HG03103 (cell line): ENCODE results near the gene HNRNPUL2.
"Not testable (repeated sequence)": the region's sequence is repeated elsewhere in the genome, so short reads cannot be mapped to it uniquely, and the experiment has no call there.

Experiments used
- ATAC-seq: cut with Tn5 transposase; IDR thresholded peaks from one replicate; pipeline ENCODE4 v1.9.1; 2021; ENCODE audit warnings: low read depth; ENCODE audit not compliant: unreplicated experiment

Gene HNRNPUL2

DNA sequence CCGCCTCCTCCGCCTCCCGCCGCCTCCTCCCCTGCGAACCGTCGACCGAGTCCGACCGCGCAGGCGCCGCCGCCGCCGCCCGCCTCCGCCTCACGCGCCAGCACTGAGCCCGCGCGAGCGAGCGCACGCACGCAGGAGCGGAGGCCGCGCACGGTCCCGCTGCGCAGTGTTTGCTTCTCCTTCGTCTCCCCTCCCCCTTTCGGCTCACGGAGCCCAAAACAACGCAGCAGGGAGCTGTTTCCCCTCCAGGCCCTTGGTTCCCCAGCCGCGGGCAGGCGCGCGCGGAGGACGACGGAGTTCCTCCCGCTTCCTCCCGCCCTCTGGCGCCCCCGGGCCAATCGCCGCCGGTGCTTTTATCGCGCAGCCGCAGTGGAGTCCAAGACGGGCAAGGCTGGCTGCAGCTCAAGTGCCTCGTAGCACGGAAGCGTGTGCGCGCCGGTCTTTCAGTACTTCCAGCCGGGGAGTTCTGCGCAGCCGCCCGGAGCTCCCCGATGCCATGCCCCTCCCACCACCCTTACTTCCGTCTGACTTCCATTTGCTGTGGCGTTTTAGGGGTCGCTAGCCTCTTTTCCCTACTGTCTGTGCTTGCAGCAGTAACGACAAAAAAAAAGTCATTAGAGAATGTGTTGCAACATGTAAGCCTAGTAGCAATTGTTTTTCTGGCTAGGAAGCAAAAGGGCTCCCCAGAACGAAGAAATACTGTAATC lies at the start of gene HNRNPUL2:
HNRNPUL2 (minus strand) TSS at position 293 of the 707 bp plus-strand sequence. CDS start 301 bp downstream, outside the sequence.
- ATAC-seq, result peak; percentile 56

DNA sequence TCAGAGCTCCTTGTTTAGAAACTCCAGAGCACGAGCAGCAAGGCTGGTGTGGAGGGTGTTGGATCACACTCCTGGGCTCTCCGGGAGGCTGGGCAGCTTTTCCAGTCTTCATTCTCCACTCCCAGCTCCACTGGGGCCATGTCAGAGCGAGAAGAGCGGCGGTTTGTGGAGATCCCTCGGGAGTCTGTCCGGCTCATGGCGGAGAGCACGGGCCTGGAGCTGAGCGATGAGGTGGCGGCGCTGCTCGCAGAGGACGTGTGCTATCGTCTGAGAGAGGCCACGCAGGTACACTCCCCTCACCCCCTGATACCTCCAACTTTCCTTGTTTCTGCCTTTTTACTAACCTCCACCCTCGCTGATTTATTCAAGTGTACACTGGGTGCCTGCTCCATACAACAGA lies 48.4 kb upstream of the HNRNPUL2 start:
- ATAC-seq, result no peak

DNA sequence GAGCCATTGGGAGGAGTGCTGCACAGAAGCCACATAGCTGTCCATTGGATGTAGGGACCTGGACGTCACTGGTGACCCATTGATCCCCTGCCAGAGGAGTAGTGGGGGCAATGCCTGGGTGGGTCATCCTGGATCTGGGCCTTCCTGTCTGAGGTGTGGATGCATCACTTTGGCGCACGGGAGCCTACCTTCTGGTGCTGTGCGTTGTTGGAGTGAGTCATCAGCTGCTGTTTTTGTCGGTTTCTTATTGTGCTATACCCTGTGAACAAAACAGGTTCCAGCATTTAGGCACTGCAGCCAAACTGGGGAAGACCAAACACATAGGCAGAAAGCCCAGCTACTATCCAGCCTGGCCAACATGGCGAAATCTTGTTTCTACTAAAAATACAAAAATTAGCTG lies 47.1 kb upstream of the HNRNPUL2 start:
- no peak for ATAC-seq

DNA sequence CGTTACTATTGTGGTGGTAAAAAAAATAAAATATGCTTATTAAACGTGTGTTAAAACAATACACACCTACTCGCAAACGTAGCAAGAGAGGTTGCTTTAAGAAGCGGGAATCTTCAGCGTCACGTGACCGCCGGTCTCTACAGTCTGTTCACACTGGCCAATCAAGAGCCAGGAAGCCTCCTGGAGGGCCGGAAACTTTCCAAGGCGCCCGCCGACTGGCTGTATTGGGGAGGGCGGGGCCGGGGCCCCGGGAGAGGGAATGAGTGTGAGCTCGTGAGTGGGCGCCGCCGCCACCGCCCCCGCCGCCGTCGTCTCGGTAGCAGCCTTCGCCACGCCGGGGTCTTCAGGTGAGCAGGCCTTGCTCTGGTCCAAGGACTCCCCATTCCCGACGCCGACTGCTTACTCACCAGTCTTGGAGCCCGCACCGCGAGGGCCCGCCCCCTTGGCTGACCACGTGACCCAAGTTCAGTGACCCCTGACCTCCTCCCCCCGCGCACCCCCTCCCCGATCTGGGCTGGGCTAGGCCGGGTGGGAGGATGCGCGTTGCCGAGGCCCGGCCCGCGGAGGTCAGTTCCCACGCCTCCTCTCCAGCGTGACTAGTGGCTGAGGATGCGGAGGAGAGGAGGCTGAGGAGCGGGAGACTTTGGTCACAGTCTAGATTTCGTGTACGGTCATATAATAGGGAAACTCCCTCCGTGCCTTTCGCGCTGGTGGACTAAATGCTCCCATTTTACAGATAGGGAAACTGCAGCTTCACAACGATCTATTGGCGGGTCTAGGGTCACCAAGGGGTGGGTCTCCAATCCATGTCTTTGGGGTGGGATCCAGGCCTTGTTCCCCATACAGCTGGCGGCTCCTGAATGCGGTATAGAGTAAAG lies 44.1 kb upstream of the HNRNPUL2 start, which contains the start of gene TAF6L:
TAF6L (plus strand) TSS at position 253 of the 878 bp plus-strand sequence. CDS start 4,388 bp downstream, outside the sequence.
- ATAC-seq, result peak; percentile 58

DNA sequence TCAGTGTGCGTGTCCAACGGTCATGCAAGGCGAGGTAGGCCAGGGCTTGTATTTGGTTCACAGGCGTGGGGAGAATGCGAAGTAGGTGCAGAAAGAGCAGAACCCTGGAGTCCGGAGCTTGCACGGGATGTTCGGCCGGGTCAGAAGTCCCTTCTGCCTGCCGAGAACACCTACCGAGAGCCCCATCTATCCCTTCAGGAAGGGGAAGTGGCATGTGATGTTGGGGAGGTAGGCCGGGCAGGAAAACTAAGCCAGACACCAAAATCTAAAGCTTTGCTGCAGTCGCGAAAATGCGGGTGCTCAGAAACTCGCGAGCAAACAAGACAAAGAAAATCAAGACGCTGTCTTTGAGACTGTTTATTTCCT lies 43.5 kb upstream of the HNRNPUL2 start:
- peak; percentile 7 for ATAC-seq

DNA sequence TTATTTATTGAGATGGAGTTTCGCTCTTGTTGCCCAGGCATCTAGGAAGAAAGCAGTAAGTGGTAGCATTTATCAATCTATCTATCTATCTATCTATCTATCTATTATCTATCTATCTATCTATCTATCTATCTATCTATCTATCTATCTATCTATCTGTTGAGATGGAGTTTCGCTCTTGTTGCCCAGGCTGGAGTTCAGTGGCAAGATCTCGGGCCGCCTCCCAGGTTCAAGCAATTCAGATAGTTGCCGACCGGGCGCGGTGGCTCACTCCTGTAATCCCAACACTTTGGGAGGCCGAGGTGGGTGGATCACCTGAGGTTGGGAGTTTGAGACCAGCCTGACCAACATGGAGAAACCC lies 33.6 kb upstream of the HNRNPUL2 start:
- ATAC-seq, result not testable (repeated sequence)

DNA sequence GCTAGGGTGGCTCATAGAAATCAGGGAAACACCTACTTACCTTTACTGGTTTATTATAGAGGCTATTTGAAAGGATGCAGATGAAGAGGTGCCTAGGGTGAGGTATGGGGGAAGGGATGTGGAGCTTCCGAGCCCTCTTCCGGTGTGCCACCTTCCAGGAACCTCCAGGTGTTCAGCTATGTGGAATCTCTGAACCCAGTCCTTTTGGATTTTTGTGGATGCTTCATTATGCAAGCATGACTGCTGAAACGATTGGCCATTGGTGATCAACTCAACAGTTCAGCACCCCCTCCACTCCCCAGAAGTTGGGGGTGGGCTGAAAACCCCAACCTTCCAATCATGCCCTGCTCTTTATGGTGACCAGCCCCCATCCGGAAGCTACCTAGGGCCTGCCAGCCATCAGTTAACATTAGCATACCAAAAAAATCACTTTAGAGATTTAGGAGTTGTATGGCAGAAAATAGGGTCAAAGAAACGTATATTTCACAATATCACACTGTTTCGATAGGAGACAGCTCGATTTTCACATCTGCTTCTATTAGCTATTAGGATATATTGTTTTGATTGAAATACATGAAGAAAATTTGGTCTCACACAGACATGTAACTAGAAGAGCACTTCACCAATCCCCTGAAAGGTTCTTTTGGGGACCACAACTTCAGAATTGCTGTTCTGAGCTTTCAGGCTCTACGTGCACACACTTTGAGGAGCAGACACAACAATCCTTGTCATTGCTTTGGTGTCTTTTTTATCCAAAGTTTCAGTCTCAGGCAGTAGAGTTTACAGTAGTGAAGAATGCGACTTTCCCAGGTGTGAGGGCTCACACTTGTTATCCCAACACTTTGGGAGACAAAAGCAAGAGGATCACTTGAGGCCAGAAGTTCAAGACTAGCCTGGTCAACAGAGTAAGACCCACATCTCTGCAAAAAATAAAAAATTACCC lies 30.9 kb upstream of the HNRNPUL2 start:
- ATAC-seq, result no peak

DNA sequence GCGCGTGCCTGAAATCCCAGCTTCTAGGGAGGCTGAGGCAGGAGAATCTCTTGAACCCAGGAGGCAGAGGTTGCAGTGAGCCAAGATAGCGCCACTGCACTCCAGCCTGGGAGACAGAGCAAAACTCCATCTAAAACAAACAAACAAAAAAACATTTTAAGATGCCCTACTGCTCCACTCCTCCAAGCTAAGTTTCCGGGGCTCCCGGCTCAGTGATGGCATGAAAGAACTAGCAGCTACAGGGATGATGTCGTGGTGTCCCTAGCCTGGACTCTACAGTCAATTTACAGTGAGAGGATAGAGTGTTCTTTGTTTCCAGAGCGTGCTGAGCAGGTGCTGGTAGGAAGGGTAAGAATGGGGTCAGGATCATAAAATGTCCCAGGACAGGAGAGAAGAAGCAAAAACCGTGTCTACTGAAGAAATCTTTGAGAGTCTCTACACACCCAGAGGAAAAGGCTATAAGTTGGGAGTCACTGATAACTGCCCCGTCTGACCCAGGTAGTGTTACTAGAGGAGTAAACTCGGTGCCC lies 27.9 kb upstream of the HNRNPUL2 start:
- no peak for ATAC-seq

DNA sequence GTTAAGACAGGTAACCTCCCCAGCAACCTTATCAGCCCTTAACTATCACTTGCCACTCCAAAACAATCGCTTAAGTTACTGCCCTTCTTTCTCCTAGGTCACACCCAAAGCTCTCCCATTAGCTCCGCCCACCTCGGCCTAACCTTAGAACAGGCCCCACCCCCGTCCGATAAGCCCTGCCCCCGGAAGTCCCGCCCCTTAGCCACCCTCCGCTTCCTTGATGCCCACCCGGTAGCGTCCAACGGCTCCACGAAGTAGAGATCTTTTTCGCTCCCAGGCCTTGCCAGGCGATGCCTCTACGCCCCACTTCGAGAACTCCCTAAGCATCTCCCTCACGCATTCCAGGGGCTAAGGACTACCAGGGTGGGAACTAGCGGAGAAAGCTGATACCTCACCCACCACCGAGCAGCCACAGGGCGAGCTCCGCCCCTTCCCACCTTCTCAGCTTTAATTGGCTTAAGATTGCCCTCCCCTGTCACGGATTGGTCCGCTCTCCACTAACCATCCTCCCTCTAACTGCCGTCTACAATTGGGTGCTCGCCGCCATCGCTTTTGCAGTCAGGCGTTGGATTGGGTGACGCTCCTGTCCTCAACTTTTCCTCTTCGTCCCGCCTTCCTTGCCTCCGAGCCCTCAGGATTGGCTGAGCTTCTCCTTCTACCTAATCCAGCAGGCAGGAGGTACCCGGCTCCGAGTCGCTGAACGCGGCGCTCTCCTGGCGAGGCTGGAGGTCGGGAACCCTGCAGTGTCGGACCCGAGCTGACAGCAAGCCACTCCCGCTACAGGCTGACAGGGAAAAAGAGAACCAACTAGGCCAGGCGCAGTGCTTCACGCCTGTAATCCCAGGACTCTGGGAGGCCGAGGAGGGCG lies 26.7 kb upstream of the HNRNPUL2 start, which contains the start of gene ZBTB3:
ZBTB3 (minus strand) TSS at position 425 of the 868 bp plus-strand sequence. CDS start 496 bp downstream, outside the sequence.
- peak; percentile 91 for ATAC-seq

DNA sequence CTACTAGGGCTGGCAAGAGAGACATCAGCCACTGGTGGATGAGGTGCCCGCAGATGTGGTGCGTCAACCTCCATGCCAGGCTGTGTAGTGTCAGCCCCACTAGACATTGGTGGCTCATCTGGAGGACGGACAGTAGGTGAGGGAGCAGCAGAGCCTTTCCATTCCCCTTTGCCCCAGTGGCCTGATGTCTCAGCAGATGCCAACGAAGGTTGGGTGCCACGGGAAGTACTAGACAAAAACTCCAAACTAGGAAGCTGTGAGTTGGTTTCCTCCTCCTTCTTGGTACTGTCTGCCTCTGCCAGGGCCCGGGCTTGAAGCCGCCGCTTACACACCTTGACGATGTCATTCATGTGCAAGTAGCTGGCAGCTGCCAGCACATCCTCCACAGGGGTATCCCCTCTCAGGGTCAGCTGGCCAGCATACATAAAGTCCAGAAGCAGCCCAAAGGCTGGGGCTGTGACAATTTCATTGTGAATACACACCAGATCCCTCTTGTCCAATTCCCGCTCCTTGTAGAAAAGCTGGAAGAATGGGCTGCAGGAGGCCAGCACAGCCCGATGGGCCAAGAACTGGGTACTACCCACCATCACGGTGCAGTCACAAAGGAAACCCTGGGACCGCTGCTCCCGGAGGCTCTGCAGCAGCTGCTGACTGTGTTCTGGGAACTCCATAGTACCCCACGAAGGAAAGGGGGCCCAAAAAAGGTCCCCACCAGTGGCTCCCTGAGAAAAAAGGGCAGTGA lies 25.9 kb upstream of the HNRNPUL2 start:
- ATAC-seq, result no peak

DNA sequence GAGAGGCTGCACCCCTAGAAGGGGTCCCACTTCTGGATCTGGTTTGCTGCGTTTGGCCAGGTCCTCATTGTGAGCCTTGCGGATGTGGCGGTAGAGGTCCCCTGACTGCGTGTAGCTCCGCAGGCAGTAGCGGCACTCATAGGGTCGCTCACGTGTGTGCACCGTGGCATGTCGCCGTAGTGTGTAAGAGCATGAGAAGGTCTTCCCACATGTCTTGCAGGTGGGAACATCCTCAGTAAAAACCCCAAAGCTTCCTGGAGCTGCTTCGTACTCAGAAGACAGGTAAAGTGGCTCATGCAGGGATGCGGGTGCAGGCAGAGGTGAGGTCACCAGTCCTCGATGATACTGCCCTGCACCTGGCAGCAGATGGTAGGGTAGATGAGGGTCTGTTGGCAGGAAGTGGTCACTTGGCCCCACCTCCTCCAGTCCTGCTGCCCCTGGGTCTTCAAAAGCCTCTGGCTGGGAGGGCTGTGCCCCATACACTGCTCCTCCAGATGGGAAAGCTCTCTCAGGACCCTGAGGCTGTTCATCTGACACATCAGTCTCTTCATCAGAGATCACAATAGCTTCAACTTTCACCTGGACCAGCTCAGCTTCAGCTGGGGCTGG lies 25.0 kb upstream of the HNRNPUL2 start:
- no peak for ATAC-seq

DNA sequence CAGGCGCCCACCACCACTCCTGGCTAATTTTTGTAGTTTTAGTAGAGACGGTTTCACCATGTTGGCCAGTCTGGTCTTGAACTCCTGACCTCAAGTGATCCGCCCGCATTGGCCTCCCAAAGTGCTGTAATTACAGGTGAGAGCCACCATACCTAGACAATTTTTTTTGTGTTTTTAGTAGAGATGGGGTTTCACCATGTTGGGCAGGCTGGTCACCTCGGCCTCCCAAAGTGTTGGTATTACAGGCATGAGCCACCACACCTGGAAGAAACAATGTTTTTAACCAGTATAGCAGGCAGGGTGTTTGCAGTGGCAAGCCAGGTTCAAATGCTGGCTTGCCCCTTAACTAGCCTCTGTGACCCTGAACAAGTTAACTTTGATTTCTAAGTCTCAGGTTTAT lies 22.7 kb upstream of the HNRNPUL2 start:
- ATAC-seq, result not testable (repeated sequence)

DNA sequence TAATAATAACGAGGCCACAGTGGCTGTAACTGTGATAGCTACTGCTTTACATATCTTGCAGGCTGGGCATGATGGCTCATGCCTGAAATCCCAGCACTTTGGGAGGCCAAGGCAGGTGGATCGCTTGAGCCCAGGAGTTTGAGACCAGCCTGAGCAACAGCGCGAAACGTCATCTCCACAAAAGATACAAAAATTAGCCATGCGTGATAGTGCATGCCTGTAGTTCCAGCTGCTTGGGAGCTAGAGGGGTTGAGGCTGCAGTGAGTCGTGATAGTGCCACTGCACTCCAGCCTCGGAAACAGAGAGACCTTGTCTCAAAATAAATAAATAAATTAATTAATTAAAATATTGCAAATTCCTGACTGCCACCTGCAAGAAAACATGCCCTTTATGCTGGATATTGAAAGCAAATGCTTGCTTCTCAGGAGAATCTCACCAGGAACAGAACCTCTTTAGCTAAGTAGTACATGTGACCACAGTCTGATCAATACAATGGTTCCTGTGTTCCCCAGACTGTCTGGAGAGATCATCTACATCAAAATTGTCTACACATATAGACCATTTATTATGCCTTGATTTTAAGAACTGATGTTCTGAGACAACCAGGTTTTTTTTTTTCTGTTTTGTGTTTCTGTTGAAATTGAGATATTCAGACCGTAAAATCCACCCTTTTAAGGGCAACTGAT lies 20.4 kb upstream of the HNRNPUL2 start:
- no peak for ATAC-seq

DNA sequence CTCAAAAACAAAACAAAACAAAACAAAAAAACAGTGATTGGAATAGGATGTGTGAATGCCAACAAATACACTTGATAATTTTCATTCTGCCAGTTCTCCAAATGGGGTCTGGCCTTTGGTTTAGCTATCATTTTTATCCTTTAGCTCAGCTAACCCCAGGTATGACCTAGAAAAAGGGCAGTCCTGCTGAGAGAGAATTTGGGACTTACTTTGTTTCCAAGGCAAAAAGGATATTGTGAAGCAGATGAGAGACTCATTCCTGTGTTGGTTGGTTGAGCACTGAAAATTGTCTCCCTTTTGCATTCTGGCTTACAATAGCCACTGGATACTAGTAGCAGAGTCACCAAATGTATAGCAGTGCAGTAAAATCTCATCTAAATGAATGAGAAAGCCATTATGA lies 9.9 kb upstream of the HNRNPUL2 start:
- no peak for ATAC-seq

DNA sequence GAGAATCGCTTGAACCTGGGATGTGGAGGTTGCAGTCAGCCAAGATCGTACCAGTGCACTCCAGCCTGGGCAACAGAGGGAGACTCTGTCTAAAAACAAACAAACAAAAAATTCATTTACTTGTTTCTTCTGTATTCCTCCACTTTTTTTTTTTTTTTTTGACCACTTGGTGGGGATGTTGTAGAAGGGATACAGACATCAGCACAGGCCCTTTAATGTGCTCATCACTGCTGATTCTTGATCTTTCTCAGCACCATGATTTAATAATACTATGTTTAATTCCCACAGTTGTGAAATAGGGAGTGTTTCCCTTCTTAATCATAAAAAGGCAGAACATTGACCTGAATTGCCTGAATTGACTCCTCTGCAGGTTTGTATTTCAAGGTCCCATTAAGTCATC lies 5.6 kb upstream of the HNRNPUL2 start:
- ATAC-seq, result no peak

DNA sequence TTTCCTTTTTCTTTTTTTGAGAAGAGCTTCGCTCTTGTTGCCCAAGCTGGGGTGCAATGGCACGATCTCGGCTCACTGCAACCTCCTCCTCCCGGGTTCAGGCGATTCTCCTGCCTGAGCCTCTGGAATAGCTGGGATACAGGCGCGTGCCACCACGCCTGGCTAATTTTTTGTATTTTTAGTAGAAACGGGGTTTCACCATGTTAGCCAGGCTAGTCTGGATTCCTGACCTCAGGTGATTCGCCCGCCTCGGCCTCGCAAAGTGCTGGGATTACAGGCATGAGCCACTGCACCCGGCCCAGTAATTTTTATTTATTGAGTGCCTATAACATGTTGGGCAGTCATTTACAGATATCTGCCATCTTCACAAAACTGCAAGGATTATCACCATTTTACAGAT lies 2.8 kb upstream of the HNRNPUL2 start:
- not testable (repeated sequence) for ATAC-seq

DNA sequence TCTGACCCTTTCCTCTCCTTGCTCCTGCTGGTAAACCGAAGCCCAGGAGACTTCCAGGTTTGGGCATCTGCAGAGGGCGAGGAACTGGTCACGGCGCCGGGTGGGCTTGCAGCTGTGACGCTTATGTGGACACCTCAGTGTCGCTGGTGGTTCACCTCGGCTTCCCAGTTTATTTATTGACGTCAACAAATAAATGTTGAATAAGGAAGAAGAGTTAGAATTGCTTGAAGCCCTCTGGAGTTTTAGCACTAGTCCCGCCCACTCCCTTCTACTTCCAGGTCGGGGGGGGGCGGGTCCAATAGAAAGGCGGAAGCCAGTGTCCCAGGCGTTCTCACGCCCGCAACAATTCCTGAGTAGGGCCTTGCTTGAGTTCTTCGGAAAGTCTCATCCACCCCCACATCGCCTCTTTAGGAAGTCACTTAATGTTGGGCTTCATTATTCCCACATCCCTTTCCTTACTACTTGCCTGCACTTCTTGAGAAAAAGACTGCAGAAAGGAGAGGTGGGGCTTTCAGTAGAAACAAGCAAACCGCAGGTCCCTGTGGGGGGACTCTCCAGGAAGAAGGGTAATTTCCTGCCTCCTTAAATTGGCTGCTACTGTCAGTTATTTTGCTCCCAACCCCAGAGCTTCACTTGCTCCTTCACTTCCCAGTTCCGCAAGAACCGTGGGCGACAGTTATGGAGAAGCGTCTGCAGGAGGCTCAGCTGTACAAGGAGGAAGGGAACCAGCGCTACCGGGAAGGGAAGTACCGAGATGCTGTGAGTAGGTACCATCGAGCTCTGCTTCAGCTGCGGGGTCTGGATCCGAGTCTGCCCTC lies 1.1 kb upstream of the HNRNPUL2 start, which contains the start of gene TTC9C:
TTC9C (plus strand) TSS at position 316 of the 818 bp plus-strand sequence; CDS start at position 679, 363 bp downstream.
- ATAC-seq, result peak; percentile 23
